Smooth muscle cell of the pulmonary artery (primary cell): ENCODE data around the gene LRRC8B. TPM values are rescaled to one million over a fixed set of nuclear protein-coding genes. Genes with fewer than 3 reads are reported as not detected.

Source experiments
- total RNA-seq: library from RNA; depleted of rRNA; stranded (reverse); fragments of >200 nt; gene quantifications from 2 replicates; pipeline ENCODE4 v1.2.3, GENCODE V29; 2014

LRRC8B gene
- total RNA-seq, result 0.89 and 0.98 TPM in 2 replicates

DNA sequence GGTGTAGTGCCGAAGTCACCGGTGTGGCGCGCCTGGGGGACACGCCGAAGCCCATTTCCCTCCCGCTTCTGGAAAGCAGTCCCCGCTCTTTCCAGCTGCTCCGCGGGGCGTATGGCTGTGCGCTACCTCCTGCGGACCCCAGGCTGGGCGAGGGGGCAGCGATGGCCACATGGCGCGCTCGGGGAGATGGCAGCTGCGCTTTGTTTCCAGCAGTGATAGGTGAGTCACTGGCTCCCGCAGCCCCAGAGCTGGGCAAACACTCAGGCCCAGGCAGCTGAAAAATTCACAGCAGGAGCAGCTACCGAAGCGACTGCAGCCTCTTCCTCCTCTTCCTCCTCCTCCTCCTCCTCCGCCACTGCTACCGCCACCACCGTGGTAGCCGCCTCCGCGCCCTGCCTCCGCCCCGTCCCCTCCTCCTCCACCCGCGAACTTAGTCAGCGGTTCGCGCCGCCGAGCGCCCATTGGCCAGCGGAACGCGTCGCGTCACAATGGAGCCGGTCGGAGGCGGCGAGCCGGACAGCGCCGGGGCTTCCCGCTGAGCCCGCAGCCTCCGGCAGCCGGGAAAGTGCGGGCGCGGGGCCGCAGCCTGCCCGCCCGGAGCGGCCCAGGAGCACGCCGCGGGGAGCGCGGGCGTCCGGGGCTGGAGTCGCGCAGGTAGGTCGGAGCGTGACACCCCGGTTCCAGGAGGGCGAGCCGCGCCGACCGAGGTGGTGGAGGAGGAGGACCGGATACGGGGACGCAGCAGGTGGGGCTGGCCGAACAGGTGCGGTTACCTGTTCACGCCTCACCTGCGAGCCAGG, at the start of gene LRRC8B:
TSS of gene LRRC8B (plus strand) at position 461 of the 800 bp plus-strand sequence. CDS start 57,822 bp downstream, outside the sequence.

GRCh38 chr1:89632657-89633247, 108.1 kb downstream of the LRRC8B start, which contains the start of gene LRRC8C:
Gene LRRC8C, plus strand, starts transcription at chr1:89633120. Its CDS starts 53,354 bp downstream, at chr1:89686474.

Other genes with a start within 250 kb of the LRRC8B start
- gene GBP6, start 160.8 kb upstream of the LRRC8B start, total RNA-seq, result not detected in 2 replicates
- 8.6 and 9.4 TPM in 2 replicates for gene LRRC8C, start 108.3 kb downstream of the LRRC8B start, total RNA-seq